HS-5 (cell line): ENCODE measurements around the gene XCL1.
"Not testable (repeated sequence)": the region's sequence is repeated elsewhere in the genome, so short reads cannot be mapped to it uniquely, and the experiment has no call there.

Source experiments
- DNase-seq: peaks from one replicate; pipeline ENCODE4 v3.0.0-alpha.2; 2012; ENCODE audit warnings: low read depth

XCL1 gene, protein sequence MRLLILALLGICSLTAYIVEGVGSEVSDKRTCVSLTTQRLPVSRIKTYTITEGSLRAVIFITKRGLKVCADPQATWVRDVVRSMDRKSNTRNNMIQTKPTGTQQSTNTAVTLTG

DNA sequence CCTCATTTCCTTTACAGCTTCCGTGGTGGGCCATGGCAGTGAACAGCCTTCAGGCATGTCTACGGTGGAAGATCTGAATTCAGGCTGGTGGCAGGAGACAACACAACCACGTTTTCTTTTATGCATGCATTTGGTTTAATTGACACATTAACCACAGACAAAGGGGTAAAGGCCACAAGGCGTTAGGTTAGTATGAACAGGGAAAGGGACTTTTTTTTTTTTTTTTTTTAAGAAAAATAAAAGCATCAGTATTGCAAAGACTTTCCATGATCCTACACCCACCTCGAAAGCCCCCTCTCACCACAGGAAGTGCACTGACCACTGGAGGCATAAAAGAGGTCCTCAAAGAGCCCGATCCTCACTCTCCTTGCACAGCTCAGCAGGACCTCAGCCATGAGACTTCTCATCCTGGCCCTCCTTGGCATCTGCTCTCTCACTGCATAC lies at the start of gene XCL1:
Gene XCL1, plus strand, starts transcription at position 361 of the 444 bp plus-strand sequence. Its CDS starts 33 bp downstream, at position 394.
- not testable (repeated sequence) for DNase-seq

DNA sequence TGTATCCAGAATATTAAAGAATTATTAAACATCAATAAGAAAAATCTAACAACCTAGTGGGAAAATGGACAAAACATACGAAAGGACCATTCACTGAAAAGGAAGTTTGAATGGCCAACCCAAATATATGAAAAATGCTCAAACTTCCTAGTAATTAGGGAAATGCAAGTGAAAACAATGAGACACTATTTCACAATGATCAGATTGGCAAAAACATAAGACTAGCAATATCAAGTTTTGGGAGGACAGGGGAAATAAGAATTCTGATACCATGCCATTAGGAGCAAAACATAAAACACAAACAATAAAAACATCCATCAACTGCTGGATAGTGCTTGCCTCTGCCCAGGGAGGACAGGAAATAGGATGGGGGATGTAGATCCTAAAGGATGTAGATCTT lies 46.9 kb upstream of the XCL1 start:
- no peak for DNase-seq

DNA sequence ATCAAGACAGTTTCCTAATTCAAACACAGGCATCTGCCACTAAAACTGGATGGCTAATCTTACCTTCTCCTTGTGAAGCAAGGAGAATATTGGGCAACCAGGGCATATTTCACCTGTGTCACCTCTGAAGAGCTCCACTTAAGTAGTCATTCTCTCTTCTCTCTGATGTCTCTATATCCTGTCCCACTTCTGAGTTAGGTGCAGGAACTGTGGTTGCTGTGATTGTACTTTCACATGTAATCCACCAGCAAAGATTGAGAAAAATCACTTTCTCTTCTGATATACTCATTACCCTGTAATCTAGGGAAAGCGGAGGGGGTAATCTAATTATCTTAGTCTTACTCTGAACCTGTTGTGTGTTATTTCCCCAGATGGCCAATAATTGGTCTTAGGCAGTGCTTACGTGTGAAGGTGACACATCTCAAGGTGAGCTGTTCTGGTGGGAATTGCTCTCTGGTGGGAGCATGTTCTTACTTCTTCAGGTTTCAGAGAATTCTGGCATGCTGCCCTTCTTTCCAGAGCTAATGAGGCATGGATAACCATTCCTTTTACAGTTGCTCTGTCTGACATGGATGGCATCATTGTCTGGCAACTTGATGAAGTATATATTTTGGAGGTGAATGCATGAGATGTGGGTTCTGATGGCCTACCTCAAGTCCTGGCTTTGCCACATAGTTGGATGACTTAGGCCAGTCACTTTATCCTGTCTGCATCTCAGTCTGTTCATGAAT lies 44.6 kb upstream of the XCL1 start:
- DNase-seq = no peak

DNA sequence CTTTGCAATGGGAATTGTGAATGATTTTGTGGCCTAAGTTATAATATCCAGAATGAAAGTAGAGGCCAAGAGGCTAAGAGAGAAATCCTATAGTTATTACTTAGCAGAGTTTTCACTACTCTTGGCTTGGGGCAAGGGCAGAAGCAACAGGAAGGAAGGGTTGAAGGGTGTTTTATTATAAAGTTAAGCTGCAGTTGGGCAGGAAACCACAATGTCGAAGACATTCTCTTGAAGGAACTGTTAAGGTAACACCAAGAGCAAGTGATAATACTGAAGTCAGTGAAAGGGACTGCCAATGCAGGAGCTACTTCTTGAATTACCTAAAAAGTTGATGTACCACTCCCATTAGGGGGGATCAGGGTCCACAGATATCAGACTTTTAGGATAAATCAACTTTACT lies 40.9 kb upstream of the XCL1 start:
- no peak for DNase-seq

DNA sequence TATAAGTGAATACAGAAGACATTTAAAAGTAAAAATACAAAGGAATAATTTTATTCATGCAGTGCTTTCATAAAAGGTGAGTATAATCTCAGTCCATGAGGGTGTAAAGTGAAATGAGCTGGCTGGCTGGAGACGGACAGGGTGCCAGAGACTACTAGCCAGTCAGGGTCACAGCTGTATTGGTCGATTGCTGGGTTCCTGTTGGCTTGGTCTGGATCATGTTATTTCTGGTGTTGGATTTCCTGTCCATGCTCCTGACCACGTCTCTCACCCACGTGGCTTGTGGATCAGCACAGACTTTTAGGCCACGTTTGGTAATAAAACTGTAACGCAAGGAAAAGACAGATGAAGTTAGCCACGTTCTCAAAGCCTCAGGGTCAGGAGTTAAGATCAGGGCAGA lies 35.6 kb upstream of the XCL1 start:
- not testable (repeated sequence) for DNase-seq

DNA sequence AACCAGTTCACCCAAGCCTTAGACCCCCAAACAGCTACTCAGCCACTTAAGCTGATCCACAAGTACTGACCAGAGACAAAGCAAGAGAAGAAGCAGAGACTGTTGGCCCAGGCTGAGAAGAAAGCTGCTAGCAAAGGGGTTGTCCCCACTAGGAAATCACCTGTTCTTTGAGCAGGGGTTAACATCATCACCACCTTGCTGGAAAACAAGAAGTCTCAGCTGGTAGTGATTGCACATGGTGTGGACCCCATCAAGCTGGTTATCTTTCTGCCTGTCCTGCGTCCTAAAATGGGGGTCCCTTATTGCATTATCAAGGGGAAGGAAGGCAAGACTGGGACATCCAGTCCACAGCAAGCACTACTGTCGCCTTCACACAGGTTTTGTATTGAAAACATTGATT lies 33.4 kb upstream of the XCL1 start:
- not testable (repeated sequence) for DNase-seq

DNA sequence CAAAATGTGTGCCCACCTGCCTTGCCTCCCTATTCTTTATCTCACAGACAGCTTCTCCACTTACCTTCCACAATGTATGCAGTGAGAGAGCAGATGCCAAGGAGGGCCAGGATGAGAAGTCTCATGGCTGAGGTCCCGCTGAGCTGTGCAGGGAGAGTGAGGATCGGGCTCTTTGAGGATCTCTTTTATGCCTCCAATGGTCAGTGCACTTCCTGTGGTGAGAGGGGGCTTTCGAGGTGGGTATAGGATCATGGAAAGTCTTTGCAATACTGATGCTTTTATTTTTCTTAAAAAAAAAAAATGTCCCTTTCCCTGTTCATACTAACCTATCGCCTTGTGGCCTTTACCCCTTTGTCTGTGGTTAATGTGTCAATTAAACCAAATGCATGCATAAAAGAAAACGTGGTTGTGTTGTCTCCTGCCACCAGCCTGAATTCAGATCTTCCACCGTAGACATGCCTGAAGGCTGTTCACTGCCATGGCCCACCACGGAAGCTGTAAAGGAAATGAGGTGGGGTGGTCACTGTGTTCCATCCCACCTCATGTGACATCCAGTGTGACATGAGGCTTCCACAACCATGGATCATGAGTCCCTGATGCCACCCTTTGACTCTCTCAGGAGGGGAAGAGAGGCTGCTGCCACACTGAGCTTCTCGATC lies 32.4 kb upstream of the XCL1 start, which contains the start of gene XCL2:
Gene XCL2, minus strand, starts transcription at position 158 of the 659 bp plus-strand sequence. Its CDS starts 33 bp downstream, at position 125.
- not testable (repeated sequence) for DNase-seq

DNA sequence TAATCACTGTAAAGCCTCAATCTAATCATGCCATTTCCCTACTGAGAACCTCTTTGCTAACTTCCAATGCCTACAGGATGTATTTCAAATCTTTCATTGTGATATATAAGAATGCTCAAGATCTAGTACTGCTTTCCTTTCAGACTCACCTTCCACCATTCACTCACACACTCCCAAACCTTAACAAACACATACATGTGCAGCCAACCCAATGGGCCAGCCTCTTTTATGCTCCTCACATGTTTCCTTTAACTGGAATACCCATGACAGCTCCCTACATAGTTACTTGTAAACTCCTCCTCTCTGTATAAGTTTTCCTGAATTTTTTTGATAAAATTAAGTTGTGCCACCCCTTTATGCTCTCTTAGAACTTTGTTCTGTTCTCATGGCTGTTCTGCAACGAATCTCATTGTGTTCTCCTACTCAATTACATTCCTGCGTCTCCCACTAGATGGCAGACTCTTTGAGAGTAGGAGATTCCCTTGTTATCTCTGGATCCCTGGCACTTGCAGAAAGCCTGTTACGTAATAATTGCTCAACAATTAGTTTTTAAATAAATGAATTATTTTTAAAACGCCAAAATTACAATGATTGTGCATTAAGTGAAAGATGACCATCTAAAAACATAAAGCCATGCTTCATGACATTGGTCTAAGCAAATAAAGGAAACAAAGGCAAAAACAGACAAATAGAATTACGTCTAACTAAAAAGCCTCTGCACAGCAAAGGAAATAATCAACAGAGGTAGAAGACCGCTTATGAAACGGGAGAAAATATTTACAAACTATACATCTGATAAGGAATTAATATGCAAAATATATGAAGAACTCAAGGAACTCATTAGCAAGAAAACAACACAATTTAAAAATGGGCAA lies 30.5 kb upstream of the XCL1 start:
- peak; percentile 14 for DNase-seq

DNA sequence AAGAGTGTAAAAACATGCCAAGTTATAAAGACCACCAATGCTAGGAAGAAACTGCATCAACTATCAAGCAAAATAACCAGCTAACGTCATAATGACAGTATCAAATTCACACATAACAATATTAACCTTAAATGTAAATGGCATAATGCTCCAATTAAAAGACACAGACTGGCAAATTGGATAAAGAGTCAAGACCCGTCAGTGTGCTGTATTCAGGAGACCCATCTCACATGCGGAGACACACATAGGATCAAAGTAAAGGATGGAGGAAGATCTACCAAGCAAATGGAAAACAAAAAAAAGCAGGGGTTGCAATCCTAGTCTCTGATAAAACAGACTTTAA lies 29.9 kb upstream of the XCL1 start:
- DNase-seq = not testable (repeated sequence)

DNA sequence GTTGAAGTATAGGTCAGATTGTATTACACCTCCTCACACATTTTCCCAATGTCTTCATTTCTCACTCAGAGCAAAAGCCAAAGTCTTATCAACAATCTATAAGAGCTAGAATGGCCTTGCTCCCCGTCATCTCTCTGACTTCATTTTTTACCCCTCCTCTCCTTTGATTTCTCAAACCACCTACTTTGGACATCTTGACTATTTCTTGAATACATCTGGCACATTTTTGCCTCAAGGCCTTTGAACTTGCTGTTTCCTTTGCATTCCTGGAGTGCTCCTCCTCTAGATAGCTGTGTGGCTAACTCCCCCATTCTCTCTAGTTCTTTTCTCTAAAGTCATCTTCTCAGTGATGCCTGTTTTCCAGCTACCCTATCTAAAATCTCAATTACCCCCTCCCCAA lies 25.4 kb upstream of the XCL1 start:
- no peak for DNase-seq

DNA sequence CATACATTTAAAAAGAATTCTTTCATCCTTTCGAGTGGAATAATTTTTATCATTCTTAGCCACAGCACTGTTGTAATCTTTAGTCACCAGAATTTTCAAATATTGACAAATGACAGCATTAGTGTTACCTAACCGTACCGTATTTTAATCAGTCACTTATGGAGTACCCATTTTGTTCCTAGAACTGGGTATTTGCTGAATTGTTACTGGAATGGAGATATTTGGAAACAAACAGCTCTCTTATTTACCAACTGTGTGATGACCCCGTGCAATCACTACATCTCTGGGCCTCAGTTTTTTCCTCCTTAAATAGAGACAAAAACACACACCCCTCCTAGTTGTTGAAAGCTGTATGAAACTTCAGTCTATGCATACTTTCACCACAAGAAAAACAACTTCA lies 24.7 kb upstream of the XCL1 start:
- DNase-seq = no peak

DNA sequence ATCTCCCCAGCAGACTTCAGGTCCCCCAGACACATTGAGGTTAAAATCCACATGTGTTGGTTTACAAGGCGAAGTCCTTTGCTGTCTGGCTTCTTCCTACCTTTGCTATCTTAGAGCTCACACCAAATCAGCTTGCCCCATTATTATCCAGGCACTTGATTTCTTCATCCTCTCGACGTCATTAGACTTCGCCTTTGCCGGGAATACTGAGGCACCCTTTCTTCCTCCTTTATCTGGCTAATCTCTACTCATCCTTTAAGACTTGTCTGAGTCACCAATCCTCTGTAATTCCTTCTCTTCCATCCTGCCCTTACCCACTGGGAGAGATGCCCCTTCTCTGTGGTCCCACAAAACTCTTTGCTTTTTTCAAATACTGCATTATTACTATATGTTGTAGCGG lies 23.4 kb upstream of the XCL1 start:
- no peak for DNase-seq

DNA sequence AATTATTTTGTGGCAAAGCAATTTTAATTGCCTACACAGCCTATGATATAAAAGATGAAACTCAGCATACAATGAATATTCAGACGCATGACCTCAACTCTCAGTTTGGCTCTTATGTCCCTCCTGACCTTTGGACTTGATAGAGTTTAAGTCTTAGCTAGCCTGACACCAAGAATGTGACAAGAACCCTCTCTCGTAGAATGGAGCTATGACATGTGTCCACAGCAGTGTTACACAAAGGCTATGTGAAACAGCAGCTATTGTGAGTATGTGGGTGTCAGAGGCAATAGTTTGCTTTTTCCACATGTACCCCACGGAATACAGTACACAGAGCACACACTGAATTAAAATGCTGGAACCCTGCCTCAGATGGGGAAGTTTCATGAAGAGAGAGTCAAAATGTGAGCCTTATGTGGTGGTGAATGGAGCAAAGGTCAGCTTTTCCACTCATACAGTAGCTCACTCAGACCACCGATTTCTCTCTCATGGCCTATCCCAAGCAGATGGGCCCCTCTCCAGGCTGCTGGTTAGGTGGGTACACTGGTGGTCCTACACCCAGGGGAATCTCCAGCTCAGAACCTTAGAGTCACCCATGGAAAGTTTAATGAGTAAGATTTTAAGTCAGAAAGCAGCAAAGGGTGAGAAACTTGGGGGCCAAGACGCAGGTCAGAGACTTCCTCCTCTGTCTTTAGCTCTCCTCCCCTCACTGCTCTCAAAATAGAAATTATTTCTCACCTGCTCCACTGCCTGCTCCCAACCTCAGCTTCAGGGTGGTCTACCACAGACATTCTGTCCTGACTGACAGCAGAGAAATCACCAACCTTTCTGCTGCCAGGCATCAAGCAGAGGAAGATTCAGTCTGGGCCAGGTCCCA lies 22.5 kb upstream of the XCL1 start:
- no peak for DNase-seq

DNA sequence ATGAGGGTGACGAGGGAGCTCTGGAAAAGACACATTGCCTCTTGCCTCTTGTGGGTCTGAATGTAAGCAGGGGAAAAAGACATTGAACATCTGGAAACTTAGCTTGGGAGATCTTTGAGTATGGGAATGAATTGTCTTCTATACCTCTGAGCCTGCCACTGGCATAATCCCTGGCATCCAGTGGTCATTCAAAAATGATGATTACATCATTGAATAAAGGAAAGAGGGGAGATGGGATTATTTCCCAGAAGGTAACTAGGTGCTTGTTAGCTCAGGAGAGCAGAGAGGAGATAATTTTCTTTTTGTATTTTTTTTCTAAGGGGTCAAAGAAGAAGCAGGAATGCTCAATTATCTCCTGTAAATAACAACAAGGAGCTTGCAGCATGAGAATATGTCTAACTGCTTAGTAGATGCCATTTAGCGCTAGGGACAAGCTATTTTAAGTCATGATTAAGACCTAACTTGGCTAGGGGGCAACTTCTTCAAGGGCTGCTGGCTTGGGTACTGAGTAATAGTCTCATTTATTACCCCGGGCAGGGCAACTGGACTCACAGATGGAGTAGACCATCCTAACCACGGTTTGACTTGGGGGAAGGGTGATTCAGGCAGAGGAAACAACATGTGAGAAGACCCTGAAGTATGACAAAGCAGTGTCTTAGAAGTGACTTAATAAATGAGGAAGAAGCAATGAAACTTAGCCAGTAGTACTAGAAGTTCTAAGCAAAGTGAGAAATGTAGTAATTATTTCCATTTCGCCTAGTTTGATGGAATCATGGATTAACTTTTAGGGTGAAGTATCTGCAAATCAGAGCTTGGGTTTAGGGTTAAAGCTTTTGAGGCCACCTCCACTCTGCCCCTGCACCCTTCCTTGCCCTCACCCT lies 21.6 kb upstream of the XCL1 start:
- no peak for DNase-seq

DNA sequence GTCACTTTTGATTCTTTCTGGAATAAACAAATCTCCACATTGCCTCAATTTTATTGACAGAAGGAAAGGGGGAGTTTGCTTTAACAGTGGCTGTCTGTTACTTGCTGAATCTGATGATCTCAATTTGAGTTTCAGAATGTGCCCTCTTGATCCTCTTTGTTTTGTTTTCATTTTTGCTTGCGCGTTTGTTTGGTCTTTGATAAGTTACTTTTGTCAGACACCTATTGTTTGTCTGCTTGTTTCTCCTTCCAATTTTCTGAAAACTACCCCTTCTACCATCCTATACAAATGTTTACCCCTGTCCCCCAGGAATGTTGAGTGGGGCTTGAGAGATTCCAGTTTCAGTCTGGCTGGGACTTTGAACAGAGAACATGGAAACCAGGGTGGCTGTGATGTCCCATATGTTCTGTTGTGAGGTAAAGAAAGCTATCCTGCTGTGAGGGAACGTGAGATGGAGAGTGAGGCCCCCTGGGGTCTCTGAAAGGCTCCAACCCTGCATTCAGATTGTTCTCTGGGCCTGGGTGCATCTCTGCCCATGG lies 20.8 kb upstream of the XCL1 start:
- DNase-seq = no peak

DNA sequence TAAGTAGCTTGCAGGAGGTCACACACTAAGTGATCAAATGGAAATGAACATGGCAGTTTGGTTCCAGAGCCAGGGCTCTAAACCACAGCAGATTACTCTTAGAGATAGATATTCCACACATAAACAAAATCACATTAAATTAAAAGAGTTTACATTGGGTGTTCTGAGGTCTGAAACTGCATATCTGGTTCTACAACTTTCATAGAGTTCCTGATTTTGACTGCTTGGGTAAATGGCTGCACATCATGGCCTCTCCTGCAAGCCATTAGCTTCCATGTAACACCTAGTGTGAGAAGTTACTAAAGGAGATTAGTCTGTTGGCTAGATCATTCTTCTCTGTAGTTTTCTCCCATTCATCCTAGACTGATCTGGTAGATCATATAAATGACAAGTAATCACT lies 19.8 kb upstream of the XCL1 start:
- DNase-seq = no peak

DNA sequence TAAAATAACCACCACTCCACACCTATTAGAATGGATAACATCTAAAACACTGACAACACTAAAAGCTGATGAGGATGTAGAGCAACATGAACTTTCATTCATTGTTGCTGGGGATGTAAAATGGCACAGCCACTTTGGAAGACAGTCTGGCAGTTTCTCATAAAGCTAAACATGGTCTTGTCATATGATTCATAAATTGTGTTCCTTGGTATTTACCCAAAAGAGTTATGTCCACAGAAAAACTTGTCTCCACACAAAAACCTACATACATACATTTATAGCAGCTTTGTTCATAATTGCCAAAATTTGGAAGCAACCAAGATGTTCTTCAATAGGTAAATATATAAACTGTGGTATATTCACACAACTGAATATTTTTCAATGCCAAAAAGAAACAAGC lies 16.0 kb upstream of the XCL1 start:
- DNase-seq = no peak

DNA sequence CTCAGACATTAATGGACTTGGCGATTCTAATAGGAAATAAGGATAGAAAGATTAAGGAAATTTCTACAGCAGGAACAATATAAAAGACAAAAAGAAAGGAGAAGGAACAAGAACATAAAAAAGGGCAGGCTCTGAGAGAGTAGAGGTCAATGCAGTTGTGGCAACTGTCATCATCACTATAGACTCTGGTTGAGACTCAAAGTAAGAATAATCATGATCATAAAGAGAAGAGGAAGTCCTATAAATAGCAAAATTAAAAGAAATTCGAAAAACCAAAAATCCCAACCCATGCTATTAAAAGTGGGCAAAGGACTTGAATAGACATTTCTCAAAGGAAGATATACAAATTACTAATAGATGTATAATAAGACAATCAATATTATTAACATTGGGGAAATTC lies 14.4 kb upstream of the XCL1 start:
- no peak for DNase-seq

DNA sequence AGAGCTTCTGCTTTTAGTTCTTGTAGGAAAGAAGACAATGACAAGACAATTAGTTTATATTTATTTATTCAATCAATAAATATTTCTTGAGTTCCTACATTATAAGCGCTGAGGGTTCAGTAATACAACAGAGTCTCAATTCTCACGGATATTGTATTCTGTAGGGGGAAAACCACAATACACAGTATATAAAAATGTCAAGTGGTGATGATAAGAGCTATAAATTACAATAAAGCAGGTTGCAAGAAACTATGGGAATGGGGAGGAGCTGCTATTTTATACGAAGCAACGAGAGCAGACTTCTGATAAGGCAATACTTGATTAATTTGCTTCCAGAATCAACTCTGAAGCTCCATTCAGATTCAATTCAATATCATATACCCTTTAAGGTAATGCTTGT lies 10.6 kb upstream of the XCL1 start:
- DNase-seq = no peak

DNA sequence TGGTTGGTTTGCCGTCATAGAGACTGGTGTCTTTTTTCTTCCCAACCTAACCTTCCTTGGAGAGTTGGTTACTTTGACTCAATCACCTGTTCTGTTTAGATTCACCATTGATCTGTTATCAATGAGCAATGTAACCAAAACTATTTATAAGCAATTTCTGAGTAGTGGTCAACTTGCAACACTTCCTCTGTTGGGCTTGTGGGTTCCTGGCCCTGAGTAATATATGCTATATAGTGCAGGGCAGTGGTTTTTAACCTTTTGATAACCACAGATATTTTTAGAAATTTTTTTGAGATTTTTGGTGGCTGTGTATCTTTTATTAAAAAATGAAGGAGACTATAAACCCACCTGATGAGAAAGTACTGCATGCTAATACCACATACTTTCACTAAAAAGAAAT lies 9.4 kb upstream of the XCL1 start:
- DNase-seq = no peak
